Vagina (tissue), 2 donors: ENCODE data around the gene BRI3. TPM values are rescaled to one million over a fixed set of nuclear protein-coding genes. Genes with fewer than 3 reads are reported as not detected.

Source experiments
- DNase-seq, 2 donors: peaks; one replicate each; pipeline ENCODE4 v3.0.0-alpha.2; 2017; ENCODE audit errors: extremely low spot score in 2 of 2
- H3K27ac ChIP-seq: fragments of 200-600 bp; sonication (generic); one replicate; pipeline ENCODE4 v1.5.1; 2019
- H3K27me3 ChIP-seq: fragments of 200-600 bp; sonication (generic); one replicate; pipeline ENCODE4 v1.5.1; 2019
- H3K36me3 ChIP-seq, 2 donors: fragments of 200-600 bp; sonication (generic); one replicate each; pipeline ENCODE4 v1.5.1; 2017 to 2019
- H3K4me1 ChIP-seq: fragments of 200-600 bp; sonication (generic); one replicate; pipeline ENCODE4 v1.5.1; 2019
- H3K4me3 ChIP-seq, 2 donors: fragments of 200-600 bp; sonication (generic); 1 replicate in 1 of 2; 2 replicates in 1 of 2; pipeline ENCODE4 v1.5.1; 2016 to 2019
- H3K9me3 ChIP-seq: fragments of 200-600 bp; sonication (generic); one replicate; pipeline ENCODE4 v1.5.1; 2019
- CTCF ChIP-seq, 3 experiments: fragments of 450-650 bp in 2 of 3; fragments of 200-600 bp in 1 of 3; sonication (generic) in 1 of 3; IDR thresholded peaks; one replicate each; pipeline ENCODE4 v1.5.1; 2017 to 2019; ENCODE audit warnings: antibody characterized with exemption in 3 of 3, mild to moderate bottlenecking in 2 of 3, moderate library complexity in 2 of 3
- POLR2A ChIP-seq, 2 donors: fragments of 450-650 bp; IDR thresholded peaks; one replicate each; pipeline ENCODE4 v1.6.1; 2017; ENCODE audit warnings: antibody characterized with exemption in 2 of 2, mild to moderate bottlenecking in 2 of 2, moderate library complexity in 2 of 2
- POLR2AphosphoS5 ChIP-seq, 2 donors: sonication (generic); formaldehyde crosslinking; IDR thresholded peaks; one replicate each; pipeline ENCODE4 v1.9.0; 2017; ENCODE audit warnings: antibody characterized with exemption in 2 of 2, mild to moderate bottlenecking in 2 of 2, low read depth in 1 of 2; ENCODE audit not compliant: insufficient read depth in 1 of 2
- intact Hi-C: fragments of 100-400 bp; cut with DNase I; formaldehyde crosslinking; loops from one replicate; pipeline ENCODE4 v1.15.1; 2023
- total RNA-seq: library from RNA; depleted of rRNA; stranded (reverse); fragments of >200 nt; gene quantifications from one replicate; pipeline ENCODE4 v1.2.3, GENCODE V29; 2016

Gene BRI3
- total RNA-seq, 1 donor from 2014 or later: 68.5 TPM

GRCh38 chr7:98286701-98287485, 5.4 kb downstream of the BRI3 start:
- Histone ChIP-seq H3K9me3 (no peaks in the 10 kb centered on the region), H3K27ac (peak overlapping the region; percentile 99), H3K4me1 (peaks cover 76% of the 10 kb centered on the region), H3K4me3 (peak overlapping the region in 1 of 2 donors; percentile 99), H3K36me3 (peaks cover 0 to 5% of the 10 kb centered on the region in 2 donors), H3K27me3 (no peaks in the 10 kb centered on the region)
- intact Hi-C loops: loop anchor here (5.0 kb wide), 1 partner anchor 35 kb away; the partner anchor contains the start of gene TECPR1
- DNase-seq: no peak
- no peak for TF ChIP-seq CTCF (IDR thresholded peaks at IDR 0.05)
- no peak for TF ChIP-seq POLR2AphosphoS5 (IDR thresholded peaks at IDR 0.05; ENCODE audit: insufficient read depth in 1 of 2, low read depth in 1 of 2)
- TF ChIP-seq POLR2A (IDR thresholded peaks at IDR 0.05): no peak

- Histone ChIP-seq H3K36me3 (peaks cover 0 to 12% of the 10 kb centered on the region in 2 donors), H3K9me3 (no peaks in the 10 kb centered on the region), H3K4me3 (no peak overlapping the region), H3K27ac (peak overlapping the region; percentile 99), H3K4me1 (peaks cover 71% of the 10 kb centered on the region), H3K27me3 (no peaks in the 10 kb centered on the region)
- intact Hi-C loops: loop anchor here (5.0 kb wide), 1 partner anchor 35 kb away; the partner anchor contains the start of gene TECPR1
- TF ChIP-seq CTCF (IDR thresholded peaks at IDR 0.05) (no peak), POLR2AphosphoS5 (IDR thresholded peaks at IDR 0.05; ENCODE audit: insufficient read depth in 1 of 2, low read depth in 1 of 2) (peak in 1 of 2 donors; percentile 8)
- no peak for DNase-seq
Observed at GRCh38 chr7:98287486-98287959, 6.0 kb downstream of the BRI3 start.

- Histone ChIP-seq H3K4me1 (peaks cover 64% of the 10 kb centered on the region), H3K27me3 (no peaks in the 10 kb centered on the region), H3K4me3 (no peak overlapping the region), H3K36me3 (peaks cover 0 to 18% of the 10 kb centered on the region in 2 donors), H3K27ac (peak overlapping the region; percentile 99), H3K9me3 (no peaks in the 10 kb centered on the region)
- TF ChIP-seq CTCF (IDR thresholded peaks at IDR 0.05): no peak
- no peak for TF ChIP-seq POLR2AphosphoS5 (IDR thresholded peaks at IDR 0.05; ENCODE audit: insufficient read depth in 1 of 2, low read depth in 1 of 2)
- no peak for TF ChIP-seq POLR2A (IDR thresholded peaks at IDR 0.05)
- no peak for DNase-seq
- intact Hi-C loops: loop anchor here (5.0 kb wide), 1 partner anchor 36 kb away; the partner anchor contains the start of gene TECPR1
Observed at GRCh38 chr7:98288064-98288823, 6.8 kb downstream of the BRI3 start.

GRCh38 chr7:98289333-98289875, 7.9 kb downstream of the BRI3 start:
- no peak for DNase-seq
- intact Hi-C loops: loop anchor here (5.0 kb wide), 1 partner anchor 37 kb away; the partner anchor contains the start of gene TECPR1
- H3K36me3 ChIP-seq: peaks cover 0 to 29% of the 10 kb centered on the region in 2 donors
- H3K27me3 ChIP-seq: no peaks in the 10 kb centered on the region
- peaks cover 54% of the 10 kb centered on the region for H3K4me1 ChIP-seq
- no peak overlapping the region for H3K4me3 ChIP-seq
- peak overlapping the region; percentile 22 for H3K27ac ChIP-seq
- TF ChIP-seq CTCF (IDR thresholded peaks at IDR 0.05): no peak
- TF ChIP-seq POLR2AphosphoS5 (IDR thresholded peaks at IDR 0.05; ENCODE audit: insufficient read depth in 1 of 2, low read depth in 1 of 2): no peak
- H3K9me3 ChIP-seq: no peaks in the 10 kb centered on the region
